Loucy (cell line): ENCODE results near the gene COL4A5.

Experiments used
- EZH2phosphoT487 ChIP-seq: fragments of 200-600 bp; IDR thresholded peaks from 2 replicates; pipeline ENCODE4 v1.6.1; 2018; ENCODE audit warnings: antibody characterized with exemption, mild to moderate bottlenecking, moderate library complexity, borderline replicate concordance
- TF ChIP-seq, protein P1 (sequence below): fragments of 200-600 bp; sonication (generic); conservative IDR thresholded peaks from 2 replicates; pipeline ENCODE4 v1.5.1; 2014; ENCODE audit warnings: mild to moderate bottlenecking, antibody characterized with exemption, low read length

GRCh38 chrX:108726748-108727147, 287.1 kb downstream of the COL4A5 start:
- TF ChIP-seq, protein P1, sequence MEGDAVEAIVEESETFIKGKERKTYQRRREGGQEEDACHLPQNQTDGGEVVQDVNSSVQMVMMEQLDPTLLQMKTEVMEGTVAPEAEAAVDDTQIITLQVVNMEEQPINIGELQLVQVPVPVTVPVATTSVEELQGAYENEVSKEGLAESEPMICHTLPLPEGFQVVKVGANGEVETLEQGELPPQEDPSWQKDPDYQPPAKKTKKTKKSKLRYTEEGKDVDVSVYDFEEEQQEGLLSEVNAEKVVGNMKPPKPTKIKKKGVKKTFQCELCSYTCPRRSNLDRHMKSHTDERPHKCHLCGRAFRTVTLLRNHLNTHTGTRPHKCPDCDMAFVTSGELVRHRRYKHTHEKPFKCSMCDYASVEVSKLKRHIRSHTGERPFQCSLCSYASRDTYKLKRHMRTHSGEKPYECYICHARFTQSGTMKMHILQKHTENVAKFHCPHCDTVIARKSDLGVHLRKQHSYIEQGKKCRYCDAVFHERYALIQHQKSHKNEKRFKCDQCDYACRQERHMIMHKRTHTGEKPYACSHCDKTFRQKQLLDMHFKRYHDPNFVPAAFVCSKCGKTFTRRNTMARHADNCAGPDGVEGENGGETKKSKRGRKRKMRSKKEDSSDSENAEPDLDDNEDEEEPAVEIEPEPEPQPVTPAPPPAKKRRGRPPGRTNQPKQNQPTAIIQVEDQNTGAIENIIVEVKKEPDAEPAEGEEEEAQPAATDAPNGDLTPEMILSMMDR, result no peak
- TF ChIP-seq EZH2phosphoT487, result no peak
